T47D (cell line): Measurements from ENCODE around the gene WASF1.
"Not testable (repeated sequence)": the region's sequence is repeated elsewhere in the genome, so short reads cannot be mapped to it uniquely, and the experiment has no call there.

Experiments
- DNase-seq, 2 experiments: peaks; one replicate each; pipeline versions ENCODE4 v3.0.0 to v3.0.0-alpha.2; 2011 to 2012; ENCODE audit warnings: low read depth in 1 of 2, low spot score in 1 of 2
- JUND ChIP-seq: IDR thresholded peaks from 2 replicates; pipeline ENCODE4 v1.6.1; 2012; ENCODE audit warnings: low read depth
- in situ Hi-C: cut with HindIII; loops from 2 replicates; pipeline ENCODE4 v1.10.0; 2016; ENCODE audit warnings: low sequenced_read_pairs, low pct_unique_long_range_greater_than_20kb

WASF1 gene

DNA sequence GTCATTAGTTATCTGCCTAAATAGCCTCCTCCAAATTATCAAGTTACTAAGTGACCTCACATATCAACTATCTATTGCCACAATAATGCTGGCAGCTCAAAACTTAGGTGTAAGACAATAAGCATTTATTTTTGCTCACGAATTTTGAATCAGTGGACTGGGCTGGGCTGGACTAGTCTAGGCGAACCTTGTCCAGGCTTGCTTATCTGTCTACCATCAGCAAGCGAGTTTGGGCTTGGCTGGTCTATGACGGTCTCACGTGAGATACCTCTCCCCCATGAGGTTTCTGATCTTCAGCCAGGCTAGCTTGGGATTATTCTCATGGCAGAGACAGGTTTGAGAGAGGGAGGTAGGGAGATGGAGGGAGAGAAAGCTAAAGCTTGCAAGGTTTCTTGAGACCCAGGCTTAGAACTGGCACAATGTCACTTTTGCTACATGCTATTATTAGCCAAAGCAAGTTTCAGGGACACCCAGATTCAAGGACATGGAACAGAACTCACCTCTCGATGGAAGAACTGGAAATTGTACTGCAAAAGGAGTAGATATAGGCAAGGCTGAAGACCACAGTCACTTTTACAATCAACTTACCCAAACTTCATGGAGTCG, 80.9 kb downstream of the WASF1 start:
- in situ Hi-C loops = no loop called here
- TF ChIP-seq JUND = no peak
- DNase-seq = no peak

DNA sequence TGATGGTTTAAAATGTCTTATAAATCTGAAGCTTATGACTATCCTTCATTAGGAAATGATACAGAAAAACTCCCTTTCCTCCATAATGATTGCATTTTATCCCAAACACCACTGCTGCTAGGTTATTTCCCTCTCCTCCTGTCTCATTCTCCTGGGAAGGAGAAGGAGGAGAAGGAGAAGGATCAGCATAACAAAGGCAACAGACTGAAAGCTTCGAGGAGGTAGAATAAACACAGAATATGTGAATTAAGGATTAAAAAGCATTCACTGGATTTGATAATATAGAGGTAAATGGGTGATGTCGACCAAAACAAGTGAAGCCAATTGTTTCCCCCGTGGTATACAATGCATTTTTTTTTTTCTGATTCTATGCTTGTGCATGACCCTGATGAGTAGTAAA, 82.0 kb downstream of the WASF1 start:
- no peak for TF ChIP-seq JUND
- in situ Hi-C loops = no loop called here
- DNase-seq = no peak

DNA sequence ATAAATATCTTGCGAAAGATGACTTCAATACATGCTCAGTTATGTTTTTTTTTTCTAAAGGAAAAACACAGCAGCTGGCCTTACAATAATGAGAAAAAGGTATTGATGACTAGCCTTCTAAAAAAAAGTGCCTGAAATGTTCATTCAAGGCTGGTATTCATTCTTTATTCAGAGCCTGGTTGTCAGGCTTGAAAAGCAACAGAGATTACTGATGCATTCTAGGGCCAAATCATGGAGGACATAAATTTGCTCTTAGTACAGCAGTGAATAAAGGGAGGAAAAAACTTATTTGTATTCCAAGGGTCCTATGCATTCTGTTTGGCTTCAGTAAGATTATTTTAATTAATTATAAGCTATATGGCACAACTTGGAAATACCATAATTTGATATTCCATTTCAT, 83.5 kb downstream of the WASF1 start:
- TF ChIP-seq JUND = no peak
- DNase-seq = no peak
- in situ Hi-C loops = no loop called here

DNA sequence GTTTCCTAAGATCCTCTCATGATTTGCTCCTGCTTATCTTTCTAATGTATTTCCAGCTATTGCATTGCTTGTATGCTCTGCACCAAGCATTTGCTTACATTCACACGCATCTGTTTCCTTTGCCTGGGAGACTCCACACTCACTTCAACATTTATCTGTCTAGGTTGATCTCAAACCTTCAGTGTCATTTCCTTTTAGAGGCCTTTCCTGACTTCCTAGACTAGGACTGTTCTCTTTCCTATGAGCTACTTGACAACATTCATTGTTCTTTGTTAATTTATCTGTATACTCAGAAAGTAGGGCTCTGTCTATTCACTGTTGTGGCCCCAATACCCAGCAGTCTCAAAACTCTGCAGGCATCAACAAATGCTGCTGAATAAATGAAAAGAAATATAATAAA, 84.4 kb downstream of the WASF1 start:
- no peak for DNase-seq
- no peak for TF ChIP-seq JUND
- in situ Hi-C loops = no loop called here

DNA sequence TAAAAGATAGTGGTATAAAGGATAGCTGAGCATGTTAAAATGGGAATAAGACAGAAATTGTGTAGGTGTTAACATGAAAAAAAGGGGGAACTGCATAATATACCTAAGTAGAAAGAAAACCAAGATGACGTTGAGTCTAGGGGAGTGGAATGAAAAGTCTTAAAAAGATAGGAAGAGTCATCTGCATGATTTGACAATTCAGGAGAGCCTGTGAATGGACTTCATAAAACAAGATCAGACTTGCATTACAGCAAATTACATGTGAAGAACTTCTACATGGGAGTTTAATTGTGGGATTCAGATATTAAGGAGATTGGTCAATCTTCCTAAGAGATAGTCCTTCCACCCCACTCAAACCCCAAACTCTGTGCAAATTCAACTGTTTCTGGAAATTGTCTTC, 85.5 kb downstream of the WASF1 start:
- in situ Hi-C loops = no loop called here
- no peak for DNase-seq
- TF ChIP-seq JUND = no peak

DNA sequence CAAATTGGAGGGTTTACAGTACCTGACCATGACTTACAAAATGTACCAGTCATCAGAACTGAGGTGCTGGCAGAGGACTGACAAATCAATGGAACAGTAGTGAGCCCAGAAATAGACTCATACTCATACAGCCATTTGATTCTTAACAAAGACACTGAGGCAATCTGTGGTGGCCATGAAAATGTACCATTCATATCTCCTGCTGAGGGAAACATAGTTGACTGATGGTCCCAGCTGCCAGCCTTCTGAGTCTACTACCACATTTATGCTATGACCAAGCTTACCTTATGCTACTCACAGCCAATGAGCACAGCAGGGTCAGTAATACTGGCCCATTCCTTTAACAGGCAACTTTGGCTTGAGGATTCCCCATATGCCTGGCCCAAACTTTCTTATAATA, 88.6 kb downstream of the WASF1 start:
- in situ Hi-C loops = no loop called here

DNA sequence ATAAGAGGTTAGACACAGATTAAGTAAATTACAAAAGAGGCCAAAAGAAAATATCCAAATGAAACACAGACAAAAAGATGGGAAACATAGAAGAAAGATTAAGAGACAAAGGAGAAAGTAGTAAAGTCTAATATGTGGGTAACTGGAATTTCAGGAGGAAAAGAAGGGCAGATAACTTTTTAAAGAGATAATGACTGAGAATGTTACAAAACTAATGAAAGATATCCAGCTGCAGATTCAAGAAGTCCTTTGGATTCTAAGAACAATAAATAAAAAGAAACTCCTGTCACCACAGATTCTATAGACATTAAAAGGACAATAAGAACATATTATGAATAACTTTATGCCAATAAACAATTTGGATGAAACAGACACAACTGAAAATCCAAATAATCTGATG, 90.1 kb downstream of the WASF1 start:
- DNase-seq = no peak
- no peak for TF ChIP-seq JUND
- in situ Hi-C loops = no loop called here

More for the DNA sequence above, 88.6 kb downstream of the WASF1 start:
- no peak for DNase-seq
- no peak for TF ChIP-seq JUND

DNA sequence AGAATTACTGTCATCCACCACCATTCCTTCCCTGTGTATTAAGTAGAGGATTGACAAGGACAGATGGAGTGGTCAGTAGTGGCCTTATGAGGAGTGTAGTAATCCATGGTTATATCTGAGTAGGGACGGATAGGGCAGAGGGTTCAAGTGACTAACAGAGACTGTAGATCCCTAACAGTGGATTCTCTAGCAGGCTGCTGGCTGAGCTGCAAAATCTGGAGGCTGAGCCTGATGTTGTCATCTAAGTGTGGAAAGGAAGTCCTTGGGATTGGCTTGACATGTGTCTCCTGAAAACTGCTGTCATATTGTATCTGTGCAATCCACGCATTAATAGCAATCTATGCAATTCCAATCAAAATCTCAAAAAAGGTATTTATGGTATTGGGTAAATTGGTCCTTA, 94.2 kb downstream of the WASF1 start:
- DNase-seq = no peak
- in situ Hi-C loops = no loop called here
- no peak for TF ChIP-seq JUND

DNA sequence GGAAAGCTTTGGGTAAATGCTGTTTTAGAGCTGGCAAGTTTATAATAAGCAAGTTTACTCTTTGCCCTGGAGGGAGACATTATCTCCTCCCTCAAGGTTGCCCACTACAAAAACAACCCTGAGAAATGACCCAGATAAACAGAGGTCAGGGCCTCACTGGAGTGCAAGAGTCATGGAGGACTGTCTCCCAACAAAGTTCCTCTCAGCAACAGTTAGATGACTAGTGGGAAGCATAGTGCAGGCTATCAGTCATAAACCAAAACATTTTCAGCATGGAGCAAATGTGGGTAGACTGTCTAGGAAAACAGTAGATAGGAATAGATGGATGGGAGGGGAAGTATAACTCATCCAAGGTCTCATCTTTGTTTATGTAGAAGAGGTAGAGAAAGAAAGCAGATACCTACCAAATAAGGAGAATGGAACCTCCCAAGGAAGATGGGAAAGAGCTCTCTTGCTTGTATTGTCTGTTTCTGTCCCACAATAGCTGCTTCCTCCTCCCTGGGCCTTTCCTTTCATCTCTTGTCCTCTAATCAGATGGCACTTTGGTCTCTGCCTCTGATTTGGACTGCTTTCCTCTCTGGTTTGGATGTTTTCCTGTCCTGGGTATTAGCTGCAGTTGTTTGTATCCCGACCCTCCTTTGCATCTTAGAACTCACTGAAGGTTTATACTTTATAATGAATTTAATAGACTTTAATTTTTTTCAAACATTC, 95.4 kb downstream of the WASF1 start:
- TF ChIP-seq JUND = no peak
- DNase-seq = no peak
- in situ Hi-C loops = no loop called here

DNA sequence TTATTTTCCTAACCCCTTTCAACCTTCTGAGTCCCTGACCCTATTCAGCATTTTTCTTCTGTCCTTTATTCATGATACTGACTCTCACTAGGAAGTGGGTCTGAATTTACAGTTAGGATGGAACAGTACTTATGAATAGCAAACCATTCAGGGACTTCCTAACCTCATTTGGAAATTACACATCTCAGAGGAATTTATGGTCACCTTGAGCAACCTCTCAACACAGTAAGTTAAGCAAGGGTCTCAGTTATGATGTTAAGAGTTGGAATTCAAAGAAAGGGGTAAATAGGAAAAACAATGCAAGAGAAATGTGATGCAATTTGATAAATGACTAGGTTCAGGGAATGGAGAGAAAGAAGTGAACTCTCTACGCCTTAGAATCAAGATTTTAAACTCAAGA, 104.1 kb downstream of the WASF1 start:
- no peak for TF ChIP-seq JUND
- in situ Hi-C loops = no loop called here
- DNase-seq = no peak

DNA sequence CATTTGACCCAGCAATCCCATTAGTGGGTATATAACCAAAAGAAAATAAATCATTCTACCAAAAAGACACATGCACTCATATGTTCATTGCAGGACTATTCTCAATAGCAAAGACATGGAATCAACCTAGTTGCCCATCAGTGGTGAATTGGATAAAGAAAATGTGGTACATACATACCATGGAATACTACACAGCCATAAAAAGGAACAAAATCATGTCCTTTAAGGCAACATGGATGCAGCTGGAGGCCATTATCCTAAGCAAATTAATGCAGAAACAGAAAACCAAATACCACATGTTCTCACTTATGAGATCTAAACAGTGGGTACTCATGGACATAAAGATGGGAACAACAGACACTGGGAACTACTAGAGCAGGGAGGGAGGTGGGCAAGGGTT, 106.0 kb downstream of the WASF1 start:
- DNase-seq, in situ Hi-C loops: not testable (repeated sequence)

DNA sequence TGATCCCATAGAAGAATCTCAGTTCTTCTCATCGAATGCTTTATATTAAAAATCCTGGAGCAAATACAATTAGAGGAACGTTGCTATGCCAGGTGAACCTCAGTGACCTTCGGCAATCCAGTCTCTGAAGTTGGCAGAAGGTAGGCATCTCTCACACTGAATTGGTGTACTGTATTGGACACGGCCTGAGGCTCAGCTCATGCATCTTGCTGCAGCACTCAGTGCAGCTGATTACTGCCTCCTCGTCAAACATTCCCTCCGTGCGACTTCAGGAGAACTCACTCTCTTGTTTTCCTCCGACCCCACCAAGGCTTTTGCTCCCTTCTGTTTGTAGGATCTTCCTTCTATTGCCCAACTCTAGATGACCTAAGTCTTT, 110.9 kb downstream of the WASF1 start:
- no peak for DNase-seq
- TF ChIP-seq JUND = no peak
- in situ Hi-C loops = no loop called here

DNA sequence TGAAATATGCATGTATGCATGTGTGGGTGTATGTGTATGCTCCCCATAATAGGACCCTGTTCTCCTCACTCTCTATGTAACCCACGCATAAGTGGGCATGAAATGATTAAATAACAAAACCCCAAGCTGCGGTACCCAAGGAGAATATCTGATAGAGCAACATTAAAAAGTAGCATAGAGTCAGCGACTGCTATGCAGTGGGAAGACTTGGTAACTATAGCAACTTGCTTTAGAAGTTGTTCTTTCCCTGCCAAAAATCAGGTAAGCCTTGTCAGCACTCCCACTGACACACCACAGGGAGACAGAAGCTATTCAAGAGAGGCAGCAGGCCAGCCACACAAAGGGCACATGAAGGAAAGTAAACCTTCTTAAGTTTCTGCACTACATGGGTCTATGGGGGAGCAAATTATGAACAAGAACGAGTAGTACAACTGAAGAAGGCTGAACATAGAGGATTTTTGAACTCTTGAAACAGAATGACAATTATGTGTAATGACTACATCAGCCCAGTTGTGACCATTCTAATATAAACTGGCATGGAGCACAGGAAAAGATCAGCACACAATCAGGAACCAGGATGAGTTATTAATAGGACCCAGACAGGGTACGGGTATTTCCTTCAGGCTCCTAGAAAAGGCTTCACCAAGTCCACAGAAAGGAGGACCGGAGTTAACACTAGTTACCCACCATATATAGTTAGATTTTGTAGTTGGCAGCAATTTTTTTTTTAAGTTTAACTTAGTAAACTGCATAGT, 111.5 kb downstream of the WASF1 start:
- in situ Hi-C loops = no loop called here
- TF ChIP-seq JUND = no peak
- no peak for DNase-seq
